Sciatic nerve (tissue), 2 donors: ENCODE data around the gene PRKAR1B. TPM values are rescaled to one million over a fixed set of nuclear protein-coding genes. Genes with fewer than 3 reads are reported as not detected.
"Not testable (repeated sequence)": the region's sequence is repeated elsewhere in the genome, so short reads cannot be mapped to it uniquely, and the experiment has no call there.

Experiments
- ATAC-seq: fragments of 200-7000 bp; cut with Tn5 transposase; one replicate; pipeline ENCODE4 v1.9.1; 2020; ENCODE audit warnings: mild to moderate bottlenecking, moderate library complexity
- DNase-seq: peaks from one replicate; pipeline ENCODE4 v3.0.0-alpha.2; 2020; ENCODE audit warnings: low spot score
- intact Hi-C: fragments of 100-400 bp; cut with DNase I; formaldehyde crosslinking; loops from one replicate; pipeline ENCODE4 v1.14.2; 2022
- total RNA-seq: library from RNA; stranded (reverse); fragmentation: NEBNext Ultra II Directional; extraction: Animal tissue kit (Norgen Biotek cat#: 25700); gene quantifications from one replicate; pipeline ENCODE4 v1.2.1, GENCODE V29; 2021
- donor health status: DM: no; HTN: no; CAD: no.
- donor health status: DM: no; HTN: no; CAD: no.

PRKAR1B gene
- total RNA-seq, 1 donor from 2014 or later, result 11.1 TPM

- DNase-seq (no peak), ATAC-seq (no peak)
- intact Hi-C loops, result no loop called here
Measured at GRCh38 chr7:761101-761500, 34.0 kb upstream of the PRKAR1B start.

DNA sequence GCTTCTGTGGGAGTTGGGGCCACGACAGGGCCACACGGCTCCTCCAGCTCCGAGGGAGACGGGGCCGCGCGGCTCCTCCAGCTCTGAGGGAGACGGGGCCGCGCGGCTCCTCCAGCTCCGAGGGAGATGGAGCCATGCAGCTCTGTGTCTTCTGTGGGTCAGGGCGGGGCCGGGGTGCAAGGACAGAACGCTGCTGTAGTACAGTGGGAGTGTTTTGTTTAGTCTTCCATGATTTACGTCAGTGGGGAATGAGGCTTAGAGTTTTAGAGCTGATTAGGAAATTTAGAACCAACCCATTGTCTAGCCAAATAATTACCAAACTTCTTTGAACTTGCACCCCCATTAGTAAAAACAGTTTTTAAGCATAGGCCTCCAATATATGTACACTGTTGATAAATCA is 32.9 kb upstream of the PRKAR1B start:
- intact Hi-C loops, result no loop called here
- ATAC-seq (no peak), DNase-seq (no peak)

GRCh38 chr7:759569-759968 is 32.5 kb upstream of the PRKAR1B start:
- ATAC-seq (no peak), DNase-seq (no peak)
- intact Hi-C loops, result no loop called here

DNA sequence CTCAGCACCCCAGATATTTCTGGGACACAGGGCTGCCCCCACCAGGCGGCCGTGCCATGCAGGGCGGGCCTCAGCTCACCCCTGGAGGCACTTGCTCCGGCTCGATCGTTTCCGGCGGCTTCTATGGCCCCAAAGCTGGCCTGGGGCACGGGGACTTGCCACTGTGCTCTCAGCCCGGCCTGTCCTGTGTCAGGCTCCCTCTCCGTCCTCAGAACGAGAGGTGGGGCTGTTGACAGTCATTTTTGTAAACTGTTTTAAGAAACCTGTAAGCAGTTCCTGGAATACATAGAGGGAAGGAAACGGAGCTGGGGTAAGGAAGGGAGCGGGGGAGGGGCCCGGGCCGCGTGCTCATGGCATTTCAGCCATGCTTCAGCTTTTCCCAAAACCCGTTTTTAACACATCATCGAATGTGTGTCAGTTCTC is 30.7 kb upstream of the PRKAR1B start:
- DNase-seq (peak; percentile 23), ATAC-seq (no peak)
- intact Hi-C loops, result no loop called here

DNA sequence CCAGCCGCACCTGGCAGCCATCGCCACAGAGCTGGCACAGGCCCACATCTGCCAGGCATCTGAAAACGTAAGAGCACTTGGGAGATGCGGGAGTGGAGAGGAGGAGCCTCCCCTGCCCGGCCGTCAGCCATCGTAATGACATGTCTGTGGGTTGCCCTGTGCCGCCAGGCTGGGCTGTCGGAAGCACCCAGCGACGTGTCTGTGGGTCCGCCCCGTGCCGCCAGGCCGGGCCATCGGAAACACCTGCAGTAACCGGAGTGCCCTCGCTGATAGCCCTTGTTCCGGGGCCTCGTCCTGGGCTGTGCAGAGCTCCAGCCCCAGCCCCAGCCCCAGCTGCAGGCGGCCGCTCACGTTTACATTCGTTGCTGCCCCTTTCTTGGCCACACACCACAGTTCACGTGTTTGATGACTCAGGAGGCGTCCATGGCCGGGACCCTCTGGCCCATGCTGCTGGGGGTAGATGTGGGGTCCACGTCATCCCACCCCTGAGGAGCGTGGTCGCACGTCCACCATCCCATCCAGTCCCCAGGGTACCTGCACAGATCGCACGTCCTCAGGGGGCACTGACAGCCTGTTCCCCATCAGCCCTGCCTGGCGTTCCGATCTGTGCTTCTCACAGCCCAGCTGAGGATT is 30.0 kb upstream of the PRKAR1B start:
- DNase-seq, result peak; percentile 54
- intact Hi-C loops, result no loop called here
- no peak for ATAC-seq

DNA sequence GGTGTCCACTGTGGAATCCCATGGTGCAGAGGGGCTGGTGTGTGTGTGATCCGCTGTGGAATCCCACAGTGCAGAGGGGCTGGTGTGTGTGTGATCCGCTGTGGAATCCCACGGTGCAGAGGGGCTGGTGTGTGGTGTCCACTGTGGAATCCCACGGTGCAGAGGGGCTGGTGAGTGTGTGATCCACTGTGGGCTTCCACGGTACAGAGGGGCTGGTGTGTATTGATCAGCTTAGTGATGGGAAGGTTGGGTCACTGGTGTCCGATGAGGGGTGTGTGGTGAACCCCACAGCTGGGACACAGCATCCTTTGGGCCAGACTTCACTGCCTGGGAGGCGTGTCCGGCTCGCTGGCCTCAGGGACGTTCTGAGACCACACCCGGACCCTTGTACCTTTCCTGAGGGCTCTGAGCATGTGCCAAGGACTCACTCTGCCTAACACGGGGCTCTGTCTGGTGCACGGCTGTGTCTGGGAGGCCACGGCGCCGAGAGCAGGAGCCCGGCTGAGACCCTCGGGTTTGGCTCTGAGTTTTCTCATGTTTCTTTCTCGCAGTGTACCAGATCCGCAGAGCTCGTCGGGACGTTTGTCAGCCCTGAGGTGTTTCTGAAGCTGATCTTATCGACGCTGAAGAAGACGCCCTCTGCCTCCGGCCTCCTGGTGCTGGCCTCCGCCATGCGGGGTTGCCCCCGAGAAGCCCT is 29.3 kb upstream of the PRKAR1B start:
- intact Hi-C loops, result no loop called here
- peak; percentile 21 for DNase-seq
- ATAC-seq, result no peak

- DNase-seq (peak; percentile 36), ATAC-seq (no peak)
- intact Hi-C loops, result no loop called here
Measured at GRCh38 chr7:755413-755805, 28.3 kb upstream of the PRKAR1B start.

DNA sequence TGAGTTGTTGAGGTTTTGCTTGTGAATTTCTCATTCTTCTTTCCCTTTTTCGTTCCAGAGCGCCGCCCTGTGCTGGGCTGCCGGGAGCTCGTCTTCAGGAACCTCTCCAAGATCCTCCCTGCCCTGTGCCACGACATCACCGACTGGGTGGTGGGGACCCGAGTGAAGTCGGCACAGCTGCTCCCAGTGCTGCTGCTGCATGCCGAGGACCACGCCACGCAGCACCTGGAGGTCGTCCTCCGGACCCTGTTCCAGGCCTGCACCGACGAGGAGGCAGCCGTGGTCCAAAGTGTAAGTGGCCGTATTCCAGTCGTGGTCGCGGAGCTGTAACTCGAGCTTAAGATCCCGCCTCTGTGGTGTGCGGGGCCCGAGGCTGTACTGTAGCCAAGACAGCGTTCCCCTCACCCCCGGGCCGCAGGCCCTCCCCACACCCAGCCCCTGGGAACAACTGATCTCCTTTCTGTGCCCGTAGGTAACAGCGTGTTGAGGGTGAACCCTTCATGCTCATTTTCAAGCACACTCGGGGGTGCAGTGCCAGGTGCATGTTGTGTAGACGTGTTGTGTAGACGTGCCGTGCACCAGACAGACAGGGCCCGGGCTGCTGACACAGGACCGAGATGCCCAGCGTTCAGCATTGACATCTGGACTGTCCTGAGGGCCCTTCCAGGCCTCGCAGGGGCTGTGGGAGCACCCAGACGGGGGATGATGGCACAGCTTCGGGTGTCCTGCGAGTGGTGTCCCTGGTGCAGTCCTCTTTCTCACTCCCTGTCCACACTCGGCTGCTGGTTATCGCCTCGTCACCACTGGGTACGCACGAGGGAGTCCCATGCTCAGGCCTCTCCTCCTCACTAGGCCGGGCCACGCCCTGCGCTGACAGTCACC is 27.7 kb upstream of the PRKAR1B start:
- ATAC-seq, result no peak
- intact Hi-C loops, result no loop called here
- DNase-seq, result peak; percentile 40

- ATAC-seq (no peak), DNase-seq (peak; percentile 45)
- intact Hi-C loops, result no loop called here
Measured at GRCh38 chr7:753190-753589, 26.1 kb upstream of the PRKAR1B start.

DNA sequence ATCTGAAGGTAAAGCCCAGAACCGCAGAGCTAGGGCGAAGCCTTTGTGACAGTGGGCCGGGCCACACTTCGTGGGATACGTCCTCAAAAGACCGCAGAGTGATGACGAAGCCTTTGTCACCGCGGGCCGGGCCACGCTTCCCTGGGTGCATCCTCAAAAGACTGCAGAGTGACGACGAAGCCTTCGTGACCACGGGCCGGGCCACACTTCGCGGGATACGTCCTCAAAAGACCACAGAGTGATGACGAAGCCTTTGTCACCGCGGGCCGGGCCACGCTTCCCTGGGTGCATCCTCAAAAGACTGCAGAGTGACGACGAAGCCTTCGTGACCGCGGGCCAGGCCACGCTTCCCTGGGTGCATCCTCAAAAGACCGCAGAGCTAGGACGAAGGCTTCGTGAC is 25.2 kb upstream of the PRKAR1B start:
- ATAC-seq, intact Hi-C loops: not testable (repeated sequence)
- DNase-seq, result peak; percentile 58

DNA sequence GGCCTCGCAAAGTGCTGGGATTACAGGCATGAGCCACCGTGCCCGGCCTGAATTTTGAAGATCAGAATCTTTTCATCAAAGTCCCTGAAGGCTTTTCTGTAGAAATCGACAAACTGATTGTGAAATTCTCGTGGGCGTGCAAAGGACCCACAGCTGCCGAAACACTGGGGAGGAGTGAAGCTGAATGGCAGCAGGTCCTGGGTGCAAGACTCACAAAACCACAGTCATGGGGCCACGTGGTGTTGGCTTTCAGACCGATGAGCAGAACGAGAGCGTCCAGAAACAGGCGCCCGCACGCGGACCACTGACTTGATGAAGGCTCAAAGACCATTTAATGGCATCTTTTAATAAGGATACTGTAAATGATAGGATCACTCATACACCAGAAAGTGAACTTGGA is 24.7 kb upstream of the PRKAR1B start:
- peak; percentile 40 for DNase-seq

DNA sequence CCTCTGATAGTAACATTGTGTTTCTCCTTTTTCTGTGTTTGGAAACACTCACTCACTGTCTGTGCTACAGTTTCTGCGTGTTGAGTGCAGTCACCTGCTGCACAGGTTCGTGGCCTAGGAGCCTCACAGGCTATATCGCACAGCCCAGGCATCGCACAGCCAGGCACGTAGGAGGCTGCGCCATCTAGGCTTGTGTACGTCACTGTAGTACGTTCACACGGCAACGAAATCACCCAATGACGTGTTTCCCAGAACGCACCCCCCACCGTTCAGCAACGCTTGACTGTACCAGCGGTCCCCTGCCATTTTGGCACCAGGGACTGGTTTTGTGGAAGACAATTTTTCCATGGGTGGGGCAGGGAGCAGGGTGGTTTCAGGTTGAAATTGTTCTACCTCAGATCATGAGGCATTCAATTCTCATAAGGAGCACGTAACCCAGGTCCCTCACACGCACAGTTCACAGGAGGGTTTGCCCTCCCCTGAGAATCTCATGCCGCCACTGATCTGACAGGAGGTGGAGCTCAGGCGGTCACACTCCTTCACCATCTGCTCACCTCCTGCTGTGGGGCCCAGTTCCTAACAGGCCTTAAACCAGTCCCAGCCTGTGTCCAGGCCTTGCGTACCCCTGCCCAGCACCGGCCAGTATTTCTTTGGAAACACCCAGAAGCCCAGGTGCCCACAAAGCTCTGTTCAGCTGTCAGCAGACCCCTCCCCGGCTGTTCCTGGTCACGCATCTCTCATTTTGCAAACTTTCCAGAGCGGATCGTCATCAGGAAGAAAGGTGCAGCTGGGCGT is 23.2 kb upstream of the PRKAR1B start:
- ATAC-seq, result no peak
- intact Hi-C loops, result no loop called here
- DNase-seq, result peak; percentile 45

More for the DNA sequence above, 24.7 kb upstream of the PRKAR1B start:
- ATAC-seq, result no peak
- intact Hi-C loops, result no loop called here

DNA sequence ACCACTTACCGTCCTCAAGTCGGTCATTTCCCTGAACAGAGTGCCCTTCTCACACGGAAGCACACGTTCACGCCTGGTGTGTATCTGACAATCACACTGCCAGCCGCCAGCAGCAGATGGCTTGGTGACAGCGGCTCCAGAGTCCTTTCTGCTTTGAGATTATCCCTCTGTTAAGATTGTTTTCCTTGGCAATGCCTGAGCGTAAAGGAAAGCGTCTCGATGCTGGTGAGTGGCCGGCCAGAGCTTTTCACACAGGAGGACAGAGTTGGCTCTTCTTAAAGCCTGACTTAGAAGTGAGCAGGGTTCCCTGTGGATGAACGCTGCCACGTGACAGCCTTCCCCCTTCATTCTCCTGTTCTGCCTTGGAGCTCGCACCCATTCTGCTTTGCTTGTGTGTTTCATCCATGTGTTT is 22.1 kb upstream of the PRKAR1B start:
- DNase-seq, result peak; percentile 59
- intact Hi-C loops, result no loop called here
- ATAC-seq, result peak; percentile 87

- ATAC-seq, result no peak
- intact Hi-C loops, result no loop called here
- peak; percentile 38 for DNase-seq
Measured at GRCh38 chr7:748446-748845, 21.4 kb upstream of the PRKAR1B start.

- intact Hi-C loops, result no loop called here
- ATAC-seq (no peak), DNase-seq (peak; percentile 31)
Measured at GRCh38 chr7:747186-747585, 20.1 kb upstream of the PRKAR1B start.

GRCh38 chr7:746155-747061 is 19.3 kb upstream of the PRKAR1B start:
- ATAC-seq (no peak), DNase-seq (peak; percentile 48)
- intact Hi-C loops, result no loop called here

DNA sequence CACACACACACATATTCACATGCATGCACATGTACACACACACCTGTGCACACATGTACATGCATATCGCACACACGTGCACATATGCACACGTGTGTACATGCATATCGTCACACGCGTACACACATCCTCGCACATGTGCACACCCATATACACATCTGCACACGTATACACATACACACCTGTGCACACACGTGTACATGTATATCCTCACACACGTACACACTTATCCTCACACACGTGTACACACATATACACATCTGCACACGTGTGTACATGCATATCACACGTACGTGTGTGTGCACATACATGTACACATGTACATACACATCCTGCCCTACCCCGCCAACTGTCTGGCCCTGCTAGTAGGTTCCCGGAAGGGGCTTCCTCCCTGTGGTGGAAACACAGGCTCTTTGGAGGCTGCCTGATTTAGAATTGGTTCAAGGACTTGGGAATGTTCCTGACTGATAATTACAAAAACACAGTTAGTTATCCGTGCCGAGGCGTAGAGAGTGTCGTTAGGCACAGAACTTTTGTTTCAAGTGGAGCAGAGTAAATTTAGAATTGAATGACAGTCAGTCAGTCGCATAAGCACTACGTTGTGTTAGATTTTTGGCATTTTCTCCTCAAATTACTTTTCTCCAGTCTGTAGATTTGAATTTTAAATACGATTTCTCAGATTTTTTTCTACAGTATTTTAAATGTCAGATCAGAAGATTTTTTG is 18.5 kb upstream of the PRKAR1B start:
- DNase-seq (peak; percentile 37), ATAC-seq (no peak)
- intact Hi-C loops, result no loop called here
